GM23338 (cell line): ENCODE measurements around the gene EFCAB13. TPM values are rescaled to one million over a fixed set of nuclear protein-coding genes. Genes with fewer than 3 reads are reported as not detected.

ENCODE experiments used
- ATAC-seq: fragments of 200-7000 bp; cut with Tn5 transposase; 3 replicates; pipeline ENCODE4 v1.9.1; 2020
- DNase-seq: peaks from one replicate; pipeline ENCODE4 v3.0.0-alpha.2; 2015; ENCODE audit warnings: low spot score
- H2AFZ ChIP-seq: fragments of 200-600 bp; sonication (generic); 2 replicates; pipeline ENCODE4 v1.8.0; 2016; ENCODE audit warnings: antibody characterized with exemption, mild to moderate bottlenecking, moderate library complexity
- H3F3A ChIP-seq: fragments of 200-600 bp; sonication (generic); replicated peaks from 2 replicates; pipeline ENCODE4 v1.8.0; 2017; ENCODE audit warnings: antibody characterized with exemption, mixed run types, low read depth
- H3K27ac ChIP-seq: fragments of 200-600 bp; sonication (generic); 2 replicates; pipeline ENCODE4 v1.6.1; 2016; ENCODE audit warnings: low read depth
- H3K27me3 ChIP-seq: fragments of 200-600 bp; sonication (generic); 2 replicates; pipeline ENCODE4 v1.8.0; 2016; ENCODE audit warnings: mild to moderate bottlenecking, mixed run types, moderate library complexity; ENCODE audit not compliant: insufficient read depth
- H3K36me3 ChIP-seq: fragments of 200-600 bp; sonication (generic); 2 replicates; pipeline ENCODE4 v1.8.0; 2016; ENCODE audit warnings: mild to moderate bottlenecking; ENCODE audit not compliant: insufficient read depth
- H3K4me1 ChIP-seq: fragments of 200-600 bp; sonication (generic); 2 replicates; pipeline ENCODE4 v1.8.0; 2016; ENCODE audit warnings: mild to moderate bottlenecking, moderate library complexity; ENCODE audit not compliant: insufficient read depth
- H3K4me2 ChIP-seq: fragments of 200-600 bp; sonication (generic); 2 replicates; pipeline ENCODE4 v1.7.1; 2017; ENCODE audit warnings: mixed run types
- H3K4me3 ChIP-seq: fragments of 200-600 bp; sonication (generic); 2 replicates; pipeline ENCODE4 v1.6.1; 2016; ENCODE audit warnings: mixed run types
- H3K79me2 ChIP-seq: fragments of 200-600 bp; sonication (generic); replicated peaks from 2 replicates; pipeline ENCODE4 v1.8.0; 2017; ENCODE audit warnings: mild to moderate bottlenecking; ENCODE audit not compliant: insufficient read depth
- H3K9me2 ChIP-seq: fragments of 200-600 bp; sonication (generic); 2 replicates; pipeline ENCODE4 v1.8.0; 2017; ENCODE audit not compliant: insufficient read depth
- H4K20me1 ChIP-seq: fragments of 200-600 bp; sonication (generic); replicated peaks from 2 replicates; pipeline ENCODE4 v1.8.0; 2017; ENCODE audit warnings: mild to moderate bottlenecking; ENCODE audit not compliant: insufficient read depth
- H3K27ac Mint-ChIP-seq: 2 replicates; pipeline ENCODE4 v1.8.0; 2020; ENCODE audit warnings: inconsistent platforms, mild to moderate bottlenecking, moderate library complexity, mixed read lengths
- H3K27me3 Mint-ChIP-seq: 3 replicates; pipeline ENCODE4 v1.8.0; 2022; ENCODE audit warnings: low read depth, mild to moderate bottlenecking, moderate library complexity, mixed read lengths, inconsistent platforms; ENCODE audit not compliant: insufficient read depth, poor library complexity
- H3K36me3 Mint-ChIP-seq: 3 replicates; pipeline ENCODE4 v1.8.0; 2021; ENCODE audit warnings: low read depth, mild to moderate bottlenecking, inconsistent platforms, moderate library complexity, mixed read lengths
- H3K4me1 Mint-ChIP-seq: 3 replicates; pipeline ENCODE4 v1.8.0; 2020; ENCODE audit warnings: mild to moderate bottlenecking, inconsistent platforms, mixed read lengths
- H3K4me3 Mint-ChIP-seq: 3 replicates; pipeline ENCODE4 v1.8.0; 2021; ENCODE audit warnings: moderate library complexity, mild to moderate bottlenecking, inconsistent platforms, mixed read lengths
- H3K9me3 Mint-ChIP-seq: 3 replicates; pipeline ENCODE4 v1.8.0; 2020; ENCODE audit warnings: moderate library complexity, mild to moderate bottlenecking, inconsistent platforms, mixed read lengths
- EZH2phosphoT487 ChIP-seq: fragments of 200-600 bp; sonication (generic); IDR thresholded peaks from one replicate; pipeline ENCODE4 v1.8.1; 2018; ENCODE audit warnings: antibody characterized with exemption; ENCODE audit not compliant: unreplicated experiment
- JUNB ChIP-seq: IDR thresholded peaks from one replicate; pipeline ENCODE4 v1.6.1; 2016; ENCODE audit warnings: antibody characterized with exemption; ENCODE audit not compliant: unreplicated experiment
- ZNF114 ChIP-seq: fragments of 250-450 bp; sonication (Bioruptor Pico); IDR thresholded peaks from 2 replicates; pipeline ENCODE4 v1.5.0; 2020; ENCODE audit warnings: mild to moderate bottlenecking, moderate library complexity
- ZNF331 ChIP-seq: fragments of 250-450 bp; sonication (Bioruptor Pico); IDR thresholded peaks from 2 replicates; pipeline ENCODE4 v1.5.0; 2020; ENCODE audit warnings: low read depth, mild to moderate bottlenecking, moderate library complexity
- ZNF462 ChIP-seq: fragments of 250-450 bp; sonication (Bioruptor Pico); IDR thresholded peaks from 2 replicates; pipeline ENCODE4 v1.5.0; 2020; ENCODE audit warnings: mild to moderate bottlenecking, moderate library complexity
- polyA plus RNA-seq: library from polyadenylated mRNA; unstranded; fragments of >200 nt; fragmentation: Nextera tagmentation; extraction: Ambion mirVana; gene quantifications from 2 replicates; pipeline ENCODE4 v1.2.1, GENCODE V29; 2016
- total RNA-seq: library from RNA; depleted of rRNA; stranded (reverse); fragments of >200 nt; shearing (Covaris generic); gene quantifications from 2 replicates; pipeline ENCODE4 v1.2.3, GENCODE V29; 2014
- TF ChIP-seq, protein P1 (sequence below): IDR thresholded peaks from 2 replicates; pipeline ENCODE4 v1.6.1; 2016; ENCODE audit warnings: antibody characterized with exemption

EFCAB13 gene
- total and polyA plus RNA-seq, 2 experiments from 2014 or later = 4.1 to 5.4 TPM

- Histone ChIP-seq H4K20me1 (no peaks in the 10 kb centered on the region), H3K79me2 (no peaks in the 10 kb centered on the region), H3K9me2 (no peaks in the 10 kb centered on the region), H3K4me3 (no peak overlapping the region), H3K36me3 (no peaks in the 10 kb centered on the region), H3F3A (no peaks in the 10 kb centered on the region), H3K27ac (no peak overlapping the region), H3K27me3 (no peaks in the 10 kb centered on the region), H2AFZ (no peak overlapping the region), H3K4me1 (no peaks in the 10 kb centered on the region), H3K4me2 (no peak overlapping the region)
- no peak for DNase-seq
- H3K27ac Mint-ChIP-seq = no peak overlapping the region
- TF ChIP-seq ZNF462 (CRISPR knock-in tag) = no peak
- TF ChIP-seq ZNF114 (CRISPR knock-in tag) = no peak
- no peak for TF ChIP-seq JUNB
- no peak for TF ChIP-seq EZH2phosphoT487
- TF ChIP-seq ZNF331 (CRISPR knock-in tag) = no peak
- TF ChIP-seq, protein P1, sequence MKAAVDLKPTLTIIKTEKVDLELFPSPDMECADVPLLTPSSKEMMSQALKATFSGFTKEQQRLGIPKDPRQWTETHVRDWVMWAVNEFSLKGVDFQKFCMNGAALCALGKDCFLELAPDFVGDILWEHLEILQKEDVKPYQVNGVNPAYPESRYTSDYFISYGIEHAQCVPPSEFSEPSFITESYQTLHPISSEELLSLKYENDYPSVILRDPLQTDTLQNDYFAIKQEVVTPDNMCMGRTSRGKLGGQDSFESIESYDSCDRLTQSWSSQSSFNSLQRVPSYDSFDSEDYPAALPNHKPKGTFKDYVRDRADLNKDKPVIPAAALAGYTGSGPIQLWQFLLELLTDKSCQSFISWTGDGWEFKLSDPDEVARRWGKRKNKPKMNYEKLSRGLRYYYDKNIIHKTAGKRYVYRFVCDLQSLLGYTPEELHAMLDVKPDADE = no peak
- ATAC-seq = no peak
- no peaks in the 10 kb centered on the region for H3K27me3 Mint-ChIP-seq
- H3K4me3 Mint-ChIP-seq = no peak overlapping the region
- no peaks in the 10 kb centered on the region for H3K36me3 Mint-ChIP-seq
- peaks cover 12% of the 10 kb centered on the region; the same call in 2 of the 3 replicates for H3K4me1 Mint-ChIP-seq
- H3K9me3 Mint-ChIP-seq = no peaks in the 10 kb centered on the region
Measured at GRCh38 chr17:47413872-47414271, 90.1 kb downstream of the EFCAB13 start.
